ENCODE measurements around the gene DIO1. TPM values are rescaled to one million over a fixed set of nuclear protein-coding genes. Genes with fewer than 3 reads are reported as not detected.

Gene DIO1
- total RNA-seq, 1 donor from 2014 or later: not detected

DNA sequence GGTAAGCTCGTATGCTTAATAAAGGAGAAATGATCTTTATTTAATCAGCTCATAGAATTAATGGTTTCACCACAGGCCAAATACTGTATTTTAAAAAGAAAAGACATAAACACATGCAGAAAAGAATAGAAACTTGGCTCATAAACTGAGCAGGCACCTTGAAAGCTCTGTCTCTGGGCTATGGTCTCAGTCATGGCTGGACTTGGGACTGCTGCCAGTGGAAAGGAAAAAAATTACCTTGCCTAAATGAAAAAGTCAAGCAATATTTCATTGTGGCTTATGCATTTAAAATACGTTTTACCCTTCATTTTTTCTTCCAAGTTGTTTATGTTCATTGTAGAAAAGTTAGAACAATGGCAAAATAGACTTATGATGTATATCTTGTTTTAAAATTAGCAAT is 60.1 kb downstream of the DIO1 start:
- intact Hi-C loops (cut with DNase I): no loop called here
- DNase-seq: no peak
- no peak for ATAC-seq (ENCODE audit: poor library complexity)

DNA sequence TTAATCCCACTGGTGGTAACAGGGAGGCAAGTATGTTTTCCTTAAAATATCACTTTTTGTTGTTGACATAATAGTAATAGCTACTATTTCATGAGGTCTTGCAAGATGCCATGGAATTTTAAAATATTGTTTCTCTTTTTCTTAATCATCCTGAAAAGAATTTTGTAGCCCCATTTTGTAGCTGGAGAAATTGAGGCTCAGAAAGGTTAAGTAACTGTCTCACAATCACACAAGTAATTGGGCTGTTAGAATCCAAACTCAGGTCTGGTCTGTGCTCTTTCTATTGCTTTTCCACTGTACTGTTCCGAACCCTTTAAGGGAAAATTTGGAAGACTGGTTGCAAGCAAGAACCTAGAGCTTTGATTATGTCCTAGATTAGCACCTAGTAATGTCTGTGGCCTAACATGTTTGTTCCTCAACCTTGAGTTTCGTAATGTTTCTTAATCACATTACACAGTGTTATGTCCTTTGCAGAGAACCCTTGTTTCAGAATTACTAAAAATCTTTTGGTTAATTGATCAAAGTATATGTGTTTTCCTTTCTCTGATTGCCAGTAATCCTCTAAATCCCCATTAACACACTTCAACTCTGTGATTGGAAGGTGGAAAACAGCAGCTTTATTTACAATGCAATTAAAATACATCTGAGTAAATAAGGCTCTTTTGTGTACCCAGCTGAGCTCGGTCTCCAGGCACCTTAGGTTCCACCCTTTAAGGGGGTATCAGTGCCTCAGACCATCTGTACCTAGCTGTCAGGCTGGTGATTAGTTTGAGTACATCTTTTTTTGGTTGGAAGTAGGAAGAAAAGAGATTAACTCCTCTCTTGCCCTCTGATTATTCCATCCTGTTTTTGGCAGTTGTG is 62.6 kb downstream of the DIO1 start:
- ATAC-seq (ENCODE audit: poor library complexity): no peak
- intact Hi-C loops (cut with DNase I): no loop called here
- no peak for DNase-seq

DNA sequence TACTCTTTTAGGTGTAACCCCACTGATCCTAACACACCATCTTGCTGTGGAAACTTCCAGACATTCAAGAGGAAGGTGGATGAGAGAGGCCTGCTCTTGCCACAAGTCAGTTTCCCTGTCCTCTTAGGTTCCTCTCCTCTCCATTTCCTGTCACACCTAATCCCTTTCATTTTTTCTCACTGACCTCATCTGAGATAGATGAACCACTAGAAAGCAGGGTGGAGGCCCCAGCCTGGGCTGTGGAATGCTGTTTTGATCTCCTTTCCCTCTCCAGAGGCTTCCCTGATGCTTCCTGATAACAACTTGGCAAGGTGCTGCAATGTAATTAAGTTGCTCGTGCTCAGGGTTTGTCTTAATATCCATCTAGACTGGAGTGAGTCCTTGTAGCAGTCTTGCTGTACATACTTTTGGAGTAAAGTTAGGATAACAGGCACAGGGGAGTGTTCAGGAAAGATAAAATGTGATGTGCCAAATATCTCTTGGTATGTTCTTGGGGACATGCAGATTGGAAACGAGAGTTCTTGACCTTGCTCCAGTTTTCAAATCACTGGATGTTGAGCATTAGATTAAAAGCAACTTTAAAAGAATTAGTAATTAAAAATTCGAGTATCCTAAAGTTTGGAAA is 63.3 kb downstream of the DIO1 start:
- ATAC-seq (ENCODE audit: poor library complexity) (no peak), DNase-seq (no peak)
- intact Hi-C loops (cut with DNase I): no loop called here

DNA sequence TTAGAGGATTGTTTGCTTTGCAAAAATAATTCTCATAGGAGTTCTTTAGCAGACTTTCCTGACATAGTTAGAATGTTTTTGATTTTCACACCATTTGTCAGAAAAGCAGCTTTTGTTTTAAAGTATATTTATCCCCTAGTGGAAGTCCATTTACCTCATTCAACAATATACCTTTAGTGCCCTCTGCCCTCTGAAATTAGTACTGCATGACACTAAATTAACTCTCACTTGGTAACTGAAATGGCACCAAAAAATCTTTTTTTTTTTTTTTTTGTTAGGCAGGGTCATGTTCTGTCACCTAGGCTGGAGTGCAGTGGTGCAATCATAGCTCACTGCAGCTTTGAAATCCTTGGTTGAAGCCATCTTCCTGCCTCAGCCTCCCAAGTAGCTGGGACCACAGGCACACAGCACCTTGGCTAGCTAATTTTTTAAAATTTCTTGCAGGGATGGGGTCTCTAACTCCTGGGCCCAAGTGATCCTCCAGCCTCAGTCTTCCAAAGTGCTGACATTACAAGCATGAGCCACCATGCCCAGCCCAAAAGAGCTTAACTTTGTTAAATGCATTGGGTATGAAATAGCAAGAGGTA is 65.8 kb downstream of the DIO1 start:
- DNase-seq (no peak), ATAC-seq (ENCODE audit: poor library complexity) (no peak)
- intact Hi-C loops (cut with DNase I): no loop called here

Other genes starting within 250 kb of the DIO1 start
- 0.08 TPM for gene GLIS1, start 155.0 kb upstream of the DIO1 start, total RNA-seq
- 5.6 TPM for gene NDC1, start 55.9 kb upstream of the DIO1 start, total RNA-seq
- gene YIPF1, start 4.4 kb upstream of the DIO1 start, total RNA-seq: 13.6 TPM
- gene IFT25, start 51.5 kb downstream of the DIO1 start, total RNA-seq: 9.9 TPM
- 12.0 TPM for gene LRRC42, start 52.2 kb downstream of the DIO1 start, total RNA-seq
- gene LDLRAD1, start 124.0 kb downstream of the DIO1 start, total RNA-seq: not detected
- 310 TPM for gene TMEM59, start 159.0 kb downstream of the DIO1 start, total RNA-seq
- 5.3 TPM for gene TCEANC2, start 159.4 kb downstream of the DIO1 start, total RNA-seq